A204.1 (cell line): ENCODE measurements around the gene FCF1.

ENCODE experiments used
- FAIRE-seq: peaks from 2 replicates; lab custom pipeline; 2012; peaks lifted over from hg19 to GRCh38; lab: Jason Lieb, UNC

The FCF1 gene, protein sequence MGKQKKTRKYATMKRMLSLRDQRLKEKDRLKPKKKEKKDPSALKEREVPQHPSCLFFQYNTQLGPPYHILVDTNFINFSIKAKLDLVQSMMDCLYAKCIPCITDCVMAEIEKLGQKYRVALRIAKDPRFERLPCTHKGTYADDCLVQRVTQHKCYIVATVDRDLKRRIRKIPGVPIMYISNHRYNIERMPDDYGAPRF

DNA sequence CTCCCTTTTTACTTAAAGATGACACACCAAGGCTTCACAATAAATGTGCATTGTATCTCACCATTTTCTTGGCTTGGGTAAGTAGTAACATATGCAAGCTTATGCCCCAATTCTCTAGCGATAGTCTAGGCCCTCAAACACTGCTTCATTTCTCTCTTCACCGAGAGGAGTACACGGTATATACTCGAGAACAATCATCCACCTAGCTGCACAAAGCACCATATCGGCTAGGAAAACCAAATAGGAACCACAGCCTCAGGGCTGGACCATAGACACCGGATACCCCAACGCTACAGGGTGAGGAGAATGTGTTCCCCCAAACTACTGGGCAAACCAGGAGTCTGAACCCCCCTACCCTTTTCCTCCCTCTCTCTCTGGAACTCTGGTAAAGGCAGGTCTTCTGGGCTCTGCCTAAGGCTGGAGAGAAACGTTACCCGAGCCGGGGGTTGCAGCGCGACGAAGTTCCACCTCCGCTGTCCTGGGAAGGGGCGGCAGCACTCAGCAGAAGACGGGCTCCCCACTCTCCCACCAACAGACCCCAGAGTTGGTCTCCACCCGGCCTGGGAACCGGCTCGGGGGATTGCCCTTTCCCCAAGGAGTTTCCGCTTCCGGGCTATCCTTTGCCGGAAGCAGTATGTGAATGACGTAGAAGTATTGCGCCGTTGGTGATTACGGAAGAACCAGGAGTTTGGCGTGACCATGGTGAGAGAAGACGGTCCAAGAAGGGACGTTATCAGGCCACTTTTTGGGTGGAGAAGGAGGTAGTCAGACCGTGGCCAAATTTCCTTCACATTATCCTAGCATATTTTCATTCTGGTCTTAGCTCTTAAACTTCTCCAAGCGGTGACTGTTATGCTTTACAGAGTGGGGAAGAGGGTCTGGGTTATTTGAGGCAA, at the start of gene FCF1, which contains the start of gene AREL1:
Gene FCF1, plus strand, starts transcription at position 646 of the 896 bp plus-strand sequence. Its CDS starts 54 bp downstream, at position 700.
Gene AREL1, minus strand, starts transcription at position 582 of the 896 bp plus-strand sequence. CDS start 27,465 bp downstream, outside the sequence.
- peak; percentile 86 for FAIRE-seq

DNA sequence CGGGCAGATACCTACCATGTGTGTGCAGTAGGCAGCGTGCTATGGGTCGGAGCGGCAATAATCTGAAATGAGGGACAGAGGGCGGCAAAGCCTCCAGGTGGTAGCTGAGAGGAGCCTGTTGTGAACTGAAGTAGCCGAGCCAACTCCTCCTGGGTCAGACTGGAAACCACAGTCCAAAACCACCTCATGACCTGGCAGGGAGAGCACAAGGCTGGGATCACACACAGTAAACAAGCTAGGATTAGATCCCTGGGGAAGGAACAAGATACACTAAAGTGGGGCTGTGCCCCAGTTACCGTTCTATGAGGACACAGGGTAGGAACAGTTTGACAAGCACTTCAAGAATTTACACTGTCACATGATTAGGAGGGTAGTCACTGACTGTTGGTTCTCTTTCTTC, 49.1 kb upstream of the FCF1 start:
- FAIRE-seq: no peak

DNA sequence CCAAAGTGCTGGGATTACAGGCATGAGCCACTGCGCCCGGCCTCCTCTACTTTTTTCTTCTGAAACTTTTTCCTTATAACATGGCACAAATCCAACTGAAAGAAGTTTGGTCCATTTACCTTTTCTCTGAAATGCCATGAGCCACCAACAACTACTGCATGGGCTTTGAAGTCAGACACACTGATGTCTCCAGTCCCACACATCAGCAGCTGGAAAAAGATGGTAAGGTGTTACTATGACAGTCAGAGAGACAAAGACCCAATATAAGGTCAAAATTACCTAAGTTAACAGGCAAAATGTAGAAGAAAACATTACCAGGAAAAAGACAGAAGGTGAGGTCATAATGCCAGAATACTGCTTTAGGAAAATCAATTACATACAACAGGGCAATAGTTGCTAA, 48.2 kb upstream of the FCF1 start:
- no peak for FAIRE-seq

DNA sequence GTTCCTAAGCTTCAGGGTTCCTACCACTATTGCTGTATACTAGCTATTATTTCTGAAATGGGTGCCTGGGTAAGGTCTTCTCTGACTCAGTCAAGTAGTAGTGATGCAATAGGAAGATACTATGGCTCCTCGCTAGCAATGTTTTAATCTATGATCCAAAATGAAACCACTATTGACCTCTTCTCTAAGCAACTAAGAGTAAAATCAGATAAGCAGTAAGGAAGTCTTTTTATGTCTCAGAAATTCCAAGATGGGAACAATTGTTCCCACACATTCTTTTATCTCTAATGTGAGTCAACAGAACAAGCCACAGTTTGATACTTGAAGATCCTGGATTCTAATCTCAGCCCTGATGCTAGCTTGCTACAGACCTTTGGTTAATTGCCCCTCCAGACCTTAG, 45.2 kb upstream of the FCF1 start:
- FAIRE-seq: no peak

DNA sequence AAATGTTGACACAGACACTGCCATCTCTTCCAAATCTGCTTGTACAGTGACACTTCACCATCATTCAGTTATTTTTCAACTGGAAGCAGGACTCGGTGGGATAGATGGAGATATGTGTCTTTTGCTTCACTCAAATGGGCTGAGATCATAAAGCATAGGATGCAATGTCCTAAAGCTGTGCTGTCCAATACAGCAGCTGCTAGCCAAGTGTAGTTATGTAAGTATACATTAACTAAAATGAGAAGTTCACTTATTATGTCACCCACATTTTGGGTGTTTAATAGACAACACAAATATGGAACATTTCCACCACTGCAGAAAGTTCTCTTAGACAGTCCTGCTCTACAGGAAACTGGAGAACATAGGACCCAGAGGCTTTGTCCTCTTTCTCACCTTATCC, 43.7 kb upstream of the FCF1 start:
- no peak for FAIRE-seq

DNA sequence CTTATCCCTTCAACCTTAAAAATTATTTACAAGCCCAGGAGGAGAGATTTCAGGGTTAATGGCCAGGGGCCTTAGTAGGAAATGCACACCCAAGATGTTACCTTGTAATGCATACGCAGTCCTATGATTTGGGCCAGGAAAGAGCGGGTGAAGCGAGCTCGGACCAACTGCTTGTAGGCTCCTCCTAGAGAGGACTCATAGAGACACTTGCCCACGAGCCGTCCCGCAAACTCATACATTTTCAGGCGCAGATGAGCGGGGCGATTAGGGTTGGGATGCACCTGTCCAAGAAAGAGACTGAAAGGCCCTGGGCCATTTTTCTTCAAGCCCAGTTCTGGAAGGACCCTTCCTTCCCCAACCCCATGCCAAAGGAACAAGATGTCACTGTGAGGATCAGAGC, 43.1 kb upstream of the FCF1 start:
- no peak for FAIRE-seq

DNA sequence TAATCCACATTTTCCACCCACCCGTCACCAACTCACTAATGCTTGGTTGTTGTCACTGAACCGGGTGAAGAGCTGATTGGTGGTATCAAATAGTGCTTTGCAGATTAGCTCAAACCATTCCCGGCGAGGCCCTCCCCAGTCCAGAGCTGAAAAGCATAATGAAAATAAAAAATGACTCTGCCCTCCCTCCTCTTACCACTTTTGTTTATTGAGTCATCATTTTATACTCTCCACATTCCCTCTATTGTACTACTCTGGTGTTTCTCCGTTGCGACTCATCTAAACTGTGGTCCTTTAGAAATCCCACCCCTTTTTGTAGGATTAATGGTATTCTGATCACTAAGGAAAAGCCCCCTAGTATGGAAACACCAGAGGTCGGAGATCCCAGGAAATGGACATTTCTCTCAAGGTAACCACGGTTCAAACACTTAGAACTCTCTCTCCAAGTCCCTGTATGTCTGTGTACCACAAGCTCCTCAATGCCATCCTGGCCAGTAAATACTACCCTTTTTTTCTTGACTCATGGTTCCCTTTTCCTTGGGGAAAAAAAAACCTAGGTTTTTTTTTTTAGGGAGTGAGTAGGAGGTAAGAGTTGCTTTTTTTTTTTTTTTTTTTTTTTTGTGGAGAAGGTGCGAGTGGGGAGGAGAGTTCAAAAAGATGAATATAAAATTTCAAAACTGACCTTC, 42.1 kb upstream of the FCF1 start:
- FAIRE-seq: no peak

DNA sequence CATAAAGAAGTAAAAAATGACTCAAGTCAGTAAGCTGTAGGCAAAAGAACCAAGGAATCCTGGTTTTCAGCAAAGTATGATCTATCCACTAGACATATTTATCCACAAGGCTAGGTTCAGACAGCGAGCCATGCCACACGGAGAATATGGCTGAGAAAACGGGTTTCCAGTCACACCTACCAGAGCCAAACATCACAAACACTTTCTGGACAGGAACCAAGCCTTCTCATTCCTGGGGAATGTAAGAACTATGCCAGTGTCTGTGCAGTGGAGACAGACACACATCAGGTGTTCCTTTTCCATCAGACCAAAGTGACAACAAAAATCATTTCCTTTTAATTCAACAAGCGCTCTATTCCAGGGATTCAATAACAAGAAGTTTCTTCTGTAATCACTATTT, 41.2 kb upstream of the FCF1 start:
- FAIRE-seq: no peak

DNA sequence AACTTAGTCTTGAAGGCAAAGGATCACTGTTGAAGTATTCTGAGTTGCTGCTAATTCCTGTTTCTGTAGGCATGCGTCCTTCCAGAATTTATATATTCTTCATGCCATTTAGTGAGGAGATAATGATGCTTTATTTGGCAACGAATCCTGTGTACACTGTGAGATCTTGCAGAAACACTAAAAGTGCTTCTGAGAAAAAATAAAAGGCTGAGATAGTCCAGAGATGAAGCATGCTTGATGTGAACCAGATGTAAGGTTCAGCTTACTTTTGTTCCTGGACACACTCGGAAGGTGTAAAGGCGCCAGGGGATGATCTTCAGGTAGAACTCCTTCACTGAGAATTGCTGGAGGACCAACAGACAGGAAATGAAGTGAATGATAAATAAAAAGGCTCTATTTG, 39.2 kb upstream of the FCF1 start:
- FAIRE-seq: no peak

DNA sequence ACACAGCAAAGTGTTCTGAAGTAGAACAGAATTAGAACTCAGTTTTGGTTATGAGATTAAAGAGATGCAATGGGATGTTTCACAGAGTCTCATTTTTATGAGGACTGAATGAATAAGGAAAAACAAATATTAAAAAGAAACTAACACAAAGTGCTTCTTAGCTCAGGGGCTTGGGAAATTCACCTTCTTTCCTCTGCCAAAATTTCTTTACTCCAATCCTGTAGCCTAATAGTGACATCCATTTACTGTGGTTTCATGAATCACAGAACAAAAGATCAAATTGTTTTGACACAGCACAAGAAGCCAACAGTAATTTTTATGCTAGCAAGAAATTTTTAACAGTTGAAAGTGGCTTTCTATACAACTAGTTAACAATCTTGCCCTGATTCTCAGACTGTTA, 37.7 kb upstream of the FCF1 start:
- FAIRE-seq: no peak

DNA sequence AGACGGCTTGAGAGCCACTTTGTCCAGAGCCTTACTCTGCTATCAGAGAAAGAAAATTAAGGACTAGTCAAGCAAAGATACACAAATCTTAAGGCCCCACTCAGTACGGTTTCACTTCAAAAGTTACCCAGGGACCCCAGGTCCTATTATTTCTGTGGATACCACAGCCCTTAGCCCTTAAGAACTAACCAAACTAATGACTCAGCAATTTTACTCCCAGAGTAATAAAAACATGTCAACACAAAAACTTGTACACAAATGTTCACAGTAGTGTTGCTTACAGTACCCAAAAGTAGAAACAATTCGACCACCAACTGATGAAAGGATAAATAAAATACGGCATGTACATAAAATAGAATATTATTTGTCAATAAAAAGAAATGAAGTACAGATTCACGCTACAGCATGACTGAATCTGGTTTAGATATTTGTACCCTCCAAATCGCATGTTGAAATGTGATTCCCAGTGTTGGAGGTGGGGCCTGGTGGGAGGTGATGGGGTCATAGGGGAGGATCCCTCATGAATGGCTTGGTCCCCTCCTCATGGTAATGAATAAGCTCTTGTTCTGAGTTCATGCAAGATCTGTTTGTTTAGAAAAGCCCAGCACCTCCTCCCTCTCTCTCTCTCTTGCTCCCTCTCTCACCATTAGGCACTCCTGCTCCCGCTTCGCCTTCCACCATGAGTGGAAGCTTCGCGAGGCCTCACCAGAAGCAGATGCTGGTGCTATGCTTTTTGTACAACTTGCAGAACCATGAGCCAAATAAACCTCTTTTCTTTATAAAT, 30.6 kb upstream of the FCF1 start:
- no peak for FAIRE-seq

DNA sequence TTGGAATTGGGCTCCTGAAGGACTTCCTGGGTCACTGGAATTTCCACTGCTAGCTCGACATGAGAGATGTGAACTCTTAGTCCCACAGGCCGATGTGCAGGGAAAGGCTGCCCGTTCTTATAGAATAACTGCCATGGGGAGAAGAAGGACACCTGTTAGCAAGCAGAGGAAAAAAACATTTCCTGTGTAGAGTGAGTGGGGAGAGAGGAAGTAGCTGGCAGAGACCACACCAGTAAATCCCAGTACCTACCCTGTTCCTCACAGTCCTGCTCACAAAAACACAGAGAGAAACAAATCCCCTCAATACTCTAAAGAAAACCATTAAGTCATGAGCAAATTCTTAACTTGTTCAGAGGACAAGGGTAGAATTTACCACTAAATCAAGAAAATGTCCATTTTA, 29.5 kb upstream of the FCF1 start:
- no peak for FAIRE-seq

DNA sequence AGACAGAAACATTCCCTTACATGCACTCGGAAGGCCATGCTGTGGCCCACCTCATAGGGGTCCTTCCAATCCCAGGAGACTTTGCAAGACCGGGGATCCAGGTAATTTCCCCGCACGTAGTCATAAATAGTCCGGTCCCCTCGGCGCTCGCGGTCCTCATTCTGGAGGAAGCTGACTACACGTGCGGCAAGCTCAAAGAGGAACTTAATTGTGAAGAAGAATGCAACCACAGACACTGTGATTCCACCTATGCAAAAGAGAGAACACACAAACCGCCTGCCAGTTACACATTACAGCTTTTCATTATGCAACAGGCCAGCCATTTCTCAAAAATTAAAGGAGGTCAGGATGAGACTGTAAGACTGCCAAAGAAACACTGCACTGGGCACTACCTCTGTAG, 28.5 kb upstream of the FCF1 start:
- no peak for FAIRE-seq

DNA sequence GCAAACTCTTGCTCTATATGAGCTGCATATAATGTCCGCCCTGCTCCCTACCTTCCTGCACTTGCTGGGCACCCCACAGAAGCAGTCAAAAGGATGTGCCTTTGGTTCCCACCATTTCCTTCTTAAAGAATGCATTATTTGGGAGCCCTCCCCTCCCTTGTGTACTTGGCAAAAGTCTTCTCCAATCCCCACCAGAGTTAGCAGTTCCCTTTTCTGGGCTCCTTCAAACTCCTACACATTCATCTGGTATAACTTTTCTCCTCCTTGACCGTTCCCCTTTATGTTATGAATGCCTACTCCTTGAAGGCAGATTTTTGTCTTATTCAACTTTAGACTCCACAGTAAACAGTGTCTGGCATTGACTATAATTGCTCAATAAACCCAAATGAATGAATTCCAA, 27.9 kb upstream of the FCF1 start:
- no peak for FAIRE-seq

DNA sequence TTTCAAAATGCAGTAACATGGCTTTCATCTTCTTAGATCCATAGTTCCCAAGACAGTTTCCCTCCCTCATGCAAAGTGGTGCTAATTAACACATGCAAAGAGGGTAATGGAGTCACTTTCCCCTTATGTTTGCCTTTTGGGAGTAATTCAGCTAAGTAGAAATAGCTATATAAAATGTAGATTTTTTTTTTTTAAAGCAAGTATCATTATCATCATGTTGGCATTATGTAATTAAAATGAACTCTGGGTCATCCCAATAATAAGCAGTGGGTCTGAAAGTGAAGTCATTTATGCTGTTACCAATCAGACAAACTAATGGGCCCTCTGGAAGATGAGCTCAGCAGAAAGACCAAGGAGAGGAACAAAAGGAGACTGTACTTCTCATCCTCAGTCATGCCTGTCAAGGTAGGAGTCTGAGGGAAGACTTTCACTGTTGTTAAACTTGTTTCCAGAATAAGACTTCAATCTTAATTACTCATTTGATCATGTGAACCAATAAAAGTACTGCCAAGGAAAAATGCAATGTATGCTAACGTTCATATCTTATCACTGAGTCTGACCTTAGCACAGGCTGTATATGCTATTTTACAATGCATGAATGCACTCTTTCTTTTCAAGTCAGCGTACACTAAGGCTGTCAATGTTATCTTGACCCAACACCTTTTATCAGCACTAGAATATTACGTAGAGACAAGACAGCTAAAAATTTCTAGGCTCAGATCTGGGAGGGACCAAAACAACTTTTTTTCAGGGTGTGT, 26.8 kb upstream of the FCF1 start:
- FAIRE-seq: no peak

DNA sequence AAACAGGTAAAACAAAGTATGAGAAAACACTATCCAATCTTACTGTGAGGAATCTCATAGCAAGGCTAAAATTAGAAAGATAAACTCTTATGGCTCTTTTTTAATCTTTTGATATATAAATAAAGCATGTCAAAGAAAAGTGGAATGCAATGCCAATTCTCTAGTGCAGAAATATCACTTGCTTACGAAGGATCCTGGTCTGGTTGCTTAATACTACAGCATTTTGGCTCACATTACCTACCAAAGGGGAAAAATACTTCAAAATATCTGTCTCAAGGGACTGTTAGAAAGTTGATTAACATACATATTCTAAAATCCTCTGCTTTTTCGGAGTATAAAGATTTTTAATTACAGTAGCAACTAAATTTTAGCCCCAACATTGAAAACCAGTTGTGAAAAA, 21.5 kb upstream of the FCF1 start:
- no peak for FAIRE-seq

DNA sequence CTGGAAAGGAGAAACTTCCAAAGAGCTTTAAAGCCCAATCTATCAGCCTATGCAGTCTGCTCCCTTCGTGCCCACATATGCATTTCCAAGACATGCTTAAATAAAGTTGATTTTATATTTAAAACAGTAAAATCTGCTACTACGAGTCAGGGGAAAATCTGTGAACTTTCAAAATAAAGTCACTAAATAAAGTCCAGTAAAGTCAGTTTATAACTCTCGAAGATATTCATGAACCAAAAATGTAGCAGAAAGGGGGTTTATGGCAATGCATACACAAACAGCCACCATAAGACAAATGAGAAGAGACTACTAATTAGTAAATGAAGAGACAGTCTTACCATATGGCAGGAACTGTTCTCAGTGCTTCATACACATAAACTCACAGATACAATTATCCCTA, 19.8 kb upstream of the FCF1 start:
- no peak for FAIRE-seq

DNA sequence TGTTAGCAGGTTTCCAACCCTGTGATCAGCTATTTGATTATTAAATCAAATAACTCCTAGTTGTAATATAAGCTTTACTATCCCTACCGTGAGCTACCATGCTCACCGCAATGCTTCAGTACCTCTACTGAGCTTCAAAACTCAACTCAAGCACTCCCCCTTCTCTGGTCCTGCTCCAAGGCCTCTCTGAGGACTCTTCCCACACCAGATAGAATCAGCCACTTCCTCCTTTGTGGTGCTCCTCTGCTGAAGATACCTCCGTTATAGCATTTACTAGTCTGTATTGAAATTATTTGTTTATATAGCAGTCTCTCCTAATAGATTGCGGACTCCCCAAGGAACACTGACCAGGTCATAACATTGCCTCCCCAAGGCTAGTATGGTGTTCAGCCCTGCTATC, 17.5 kb upstream of the FCF1 start:
- no peak for FAIRE-seq

DNA sequence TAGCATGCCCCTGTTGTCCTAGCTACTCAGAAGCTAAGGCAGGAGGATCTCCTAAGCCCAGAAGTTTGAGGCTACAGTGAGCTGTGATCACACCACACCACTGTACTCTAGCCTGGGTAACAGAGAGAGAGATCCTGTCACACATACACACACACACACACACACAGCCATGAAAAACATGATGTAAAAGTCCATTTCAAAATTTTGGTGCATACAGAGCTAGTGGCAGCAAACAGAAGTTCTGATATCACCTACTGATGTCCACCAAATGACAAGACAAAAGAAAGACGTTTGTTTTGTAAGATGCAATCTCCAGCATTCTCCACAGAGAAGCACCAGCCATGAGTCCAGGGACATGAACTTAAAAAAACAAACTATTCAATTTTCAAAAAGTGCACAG, 15.9 kb upstream of the FCF1 start:
- FAIRE-seq: no peak

DNA sequence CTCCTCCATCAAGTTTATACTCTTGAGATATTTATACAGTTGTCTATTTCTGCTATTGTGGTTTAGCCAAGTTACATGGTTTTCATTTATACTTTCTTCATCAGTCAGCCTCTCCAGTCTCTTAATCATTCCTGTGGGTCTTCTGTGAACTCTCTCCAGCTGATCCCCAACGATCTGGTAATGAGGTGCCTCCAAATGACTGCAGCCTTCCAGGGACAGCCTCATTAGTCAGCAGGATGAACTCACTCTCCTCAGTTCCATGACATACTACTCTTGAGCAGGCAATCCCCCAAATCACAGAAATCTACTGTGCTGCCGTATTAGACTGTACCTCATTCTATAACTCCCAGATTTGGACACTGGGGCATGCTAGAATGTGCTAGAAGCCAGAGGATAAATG, 15.4 kb upstream of the FCF1 start:
- FAIRE-seq: no peak

DNA sequence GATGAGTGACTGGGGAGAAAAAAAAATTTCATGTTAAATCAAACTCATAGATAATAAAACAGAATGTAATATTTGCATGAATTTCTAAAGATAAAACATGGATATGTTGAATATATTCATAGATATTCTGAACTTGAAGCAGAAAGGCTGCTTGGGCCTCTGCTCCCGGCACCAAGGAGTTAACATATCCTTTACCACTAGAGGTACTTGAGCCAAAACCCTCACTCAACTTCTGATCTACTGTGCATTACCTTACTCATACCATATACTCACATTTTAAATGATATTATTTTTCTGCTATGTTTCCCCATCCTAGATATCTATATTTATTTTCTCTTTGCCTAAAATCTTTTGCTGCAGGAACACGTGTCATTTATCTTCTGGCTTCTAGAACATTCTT, 15.0 kb upstream of the FCF1 start:
- FAIRE-seq: no peak

DNA sequence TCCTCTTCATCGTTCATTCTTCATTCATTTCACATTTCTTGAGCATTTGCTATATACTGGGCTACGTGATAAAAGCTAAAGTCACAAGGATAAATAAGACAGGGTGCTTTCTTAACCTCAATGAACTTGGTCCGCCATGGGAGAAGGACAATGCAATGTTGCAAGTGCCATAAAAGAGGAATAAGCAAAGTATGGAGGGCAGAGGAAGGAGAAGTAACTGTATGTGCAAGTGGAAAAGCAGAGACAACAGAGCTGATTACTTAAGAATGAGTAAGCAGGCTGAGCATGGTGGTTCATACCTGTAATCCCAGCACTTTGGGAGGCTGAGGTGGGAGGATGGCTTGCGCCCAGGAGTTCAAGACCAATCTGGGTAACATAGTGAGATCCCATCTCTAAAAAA, 14.5 kb upstream of the FCF1 start:
- no peak for FAIRE-seq
